AG04449 (cell line): ENCODE results near the gene GALNT18.
"Not testable (repeated sequence)": the region's sequence is repeated elsewhere in the genome, so short reads cannot be mapped to it uniquely, and the experiment has no call there.

ENCODE experiments used
- CTCF ChIA-PET: fragments of 350-600 bp; formaldehyde crosslinking; extraction: SDS; loops from one replicate; lab custom pipeline; 2021; ENCODE audit warnings: antibody characterized with exemption; lab: Yijun Ruan, JAX
- POLR2A ChIA-PET: fragments of 400-600, 350-600 bp; formaldehyde crosslinking; extraction: SDS; loops from one replicate; lab custom pipeline; 2020; ENCODE audit warnings: antibody characterized with exemption, inconsistent platforms; lab: Yijun Ruan, JAX
- DNase-seq: peaks from one replicate; pipeline ENCODE4 v3.0.0-alpha.2; 2010; ENCODE audit warnings: low read depth, low spot score
- H3K4me3 ChIP-seq: 2 replicates; pipeline ENCODE4 v1.5.1; 2011; ENCODE audit warnings: low read depth, mild to moderate bottlenecking, control low read depth, low read length
- TF ChIP-seq, protein P1 (sequence below): IDR thresholded peaks from one replicate; pipeline ENCODE4 v1.5.1; 2011; ENCODE audit warnings: mild to moderate bottlenecking, moderate library complexity, low read length, control low read depth, inconsistent platforms; ENCODE audit not compliant: insufficient read depth; ENCODE audit errors: missing control alignments

The GALNT18 gene

DNA sequence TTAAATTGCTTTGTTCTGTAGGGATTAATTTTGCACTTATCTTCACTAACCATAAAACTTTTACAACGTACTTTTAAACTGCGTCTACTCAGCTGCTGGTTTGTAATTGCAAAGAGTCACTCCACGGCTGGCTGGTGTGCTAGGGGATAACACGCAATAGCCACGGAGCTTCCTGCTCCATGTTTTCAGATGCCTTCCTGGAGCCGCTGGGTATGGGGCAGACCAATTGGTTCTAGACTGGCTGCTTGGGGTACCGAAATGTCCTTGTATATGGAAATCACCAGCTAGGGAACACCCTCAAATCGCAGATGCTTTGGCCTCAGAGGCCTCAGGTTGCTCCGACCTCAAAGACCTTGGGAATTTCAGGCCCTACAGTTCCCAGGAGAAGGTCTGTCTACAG is 265.0 kb downstream of the GALNT18 start:
- TF ChIP-seq, protein P1, sequence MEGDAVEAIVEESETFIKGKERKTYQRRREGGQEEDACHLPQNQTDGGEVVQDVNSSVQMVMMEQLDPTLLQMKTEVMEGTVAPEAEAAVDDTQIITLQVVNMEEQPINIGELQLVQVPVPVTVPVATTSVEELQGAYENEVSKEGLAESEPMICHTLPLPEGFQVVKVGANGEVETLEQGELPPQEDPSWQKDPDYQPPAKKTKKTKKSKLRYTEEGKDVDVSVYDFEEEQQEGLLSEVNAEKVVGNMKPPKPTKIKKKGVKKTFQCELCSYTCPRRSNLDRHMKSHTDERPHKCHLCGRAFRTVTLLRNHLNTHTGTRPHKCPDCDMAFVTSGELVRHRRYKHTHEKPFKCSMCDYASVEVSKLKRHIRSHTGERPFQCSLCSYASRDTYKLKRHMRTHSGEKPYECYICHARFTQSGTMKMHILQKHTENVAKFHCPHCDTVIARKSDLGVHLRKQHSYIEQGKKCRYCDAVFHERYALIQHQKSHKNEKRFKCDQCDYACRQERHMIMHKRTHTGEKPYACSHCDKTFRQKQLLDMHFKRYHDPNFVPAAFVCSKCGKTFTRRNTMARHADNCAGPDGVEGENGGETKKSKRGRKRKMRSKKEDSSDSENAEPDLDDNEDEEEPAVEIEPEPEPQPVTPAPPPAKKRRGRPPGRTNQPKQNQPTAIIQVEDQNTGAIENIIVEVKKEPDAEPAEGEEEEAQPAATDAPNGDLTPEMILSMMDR = no peak
- ChIA-PET CTCF (no interaction called here), POLR2A (no interaction called here)
- DNase-seq = no peak
- no peak overlapping the region for H3K4me3 ChIP-seq

DNA sequence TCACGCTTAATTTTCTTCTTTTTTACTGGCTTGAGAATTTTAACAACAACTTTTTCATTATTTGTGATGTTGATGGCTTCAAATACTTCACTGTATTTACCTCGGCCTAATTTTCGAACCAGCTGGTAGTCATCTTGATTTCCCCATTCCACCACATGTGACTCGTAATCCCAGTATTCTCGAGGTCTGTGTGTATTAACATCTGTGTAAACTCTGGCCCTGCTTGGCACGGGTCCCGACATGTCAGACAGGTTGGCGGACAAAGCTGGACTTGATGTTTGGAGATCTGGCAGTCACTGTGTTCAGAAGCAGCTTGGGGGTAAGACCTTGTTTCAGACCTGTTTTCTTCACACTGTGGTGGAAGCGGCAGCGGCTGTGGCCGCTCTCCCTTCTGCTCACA is 268.9 kb downstream of the GALNT18 start, which contains the start of gene CSNK2A3:
Gene CSNK2A3 (minus strand): TSS at position 373 of the 400 bp plus-strand sequence. CDS start 131 bp downstream, at position 242.
- H3K4me3 ChIP-seq, POLR2A ChIA-PET, DNase-seq, CTCF ChIA-PET: not testable (repeated sequence)

DNA sequence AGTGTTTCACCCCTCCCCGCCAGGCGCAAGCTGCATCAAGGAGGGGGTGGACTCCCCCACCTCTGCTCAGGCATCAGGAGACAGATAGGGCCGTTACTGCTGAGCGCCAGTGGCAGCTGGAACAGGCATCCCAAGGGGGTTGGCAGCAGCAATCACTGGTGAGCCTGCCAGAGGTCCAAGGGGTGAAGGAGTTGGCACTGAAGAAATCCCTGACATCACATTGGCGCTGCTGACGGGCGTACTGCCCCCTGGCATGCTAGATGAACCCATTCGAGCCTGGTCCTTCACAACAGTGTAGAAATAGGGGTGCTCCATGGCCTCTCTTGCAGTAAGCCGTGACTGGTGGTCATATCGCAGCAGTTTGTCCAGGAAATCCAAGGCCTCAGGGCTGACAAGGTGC is 270.0 kb downstream of the GALNT18 start:
- CTCF ChIA-PET, POLR2A ChIA-PET: not testable (repeated sequence)

DNA sequence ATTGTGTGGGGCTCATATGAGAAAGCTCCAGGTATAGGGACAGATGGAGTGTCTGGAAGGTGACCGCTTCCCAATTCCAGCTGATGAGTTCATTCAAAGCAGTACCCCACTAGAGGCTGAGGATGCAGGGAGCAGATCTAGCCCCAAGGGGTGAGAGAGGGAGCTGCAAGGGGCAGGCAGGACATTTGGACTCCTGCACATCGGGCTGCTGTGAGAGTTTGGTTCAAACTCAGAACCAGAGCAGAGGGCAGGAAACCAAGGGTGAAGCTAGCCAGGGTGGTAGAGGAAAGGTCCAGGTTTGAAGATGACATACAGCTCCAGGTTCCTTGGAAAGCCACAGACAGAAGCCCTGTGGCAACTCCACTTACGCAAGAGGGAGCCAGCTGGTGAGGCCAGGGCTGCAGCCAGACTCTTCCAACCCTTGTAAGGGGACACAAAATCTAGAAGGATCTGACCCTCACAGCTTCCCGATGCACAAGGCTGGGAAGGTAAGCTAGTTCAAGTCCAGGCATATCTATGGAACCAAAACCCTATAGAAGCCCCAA is 270.7 kb downstream of the GALNT18 start:
- DNase-seq = no peak
- H3K4me3 ChIP-seq = no peak overlapping the region
- ChIA-PET CTCF (no interaction called here), POLR2A (no interaction called here)
- TF ChIP-seq, protein P1 = no peak

More for the DNA sequence above, 270.0 kb downstream of the GALNT18 start:
- not testable (repeated sequence) for H3K4me3 ChIP-seq, DNase-seq

DNA sequence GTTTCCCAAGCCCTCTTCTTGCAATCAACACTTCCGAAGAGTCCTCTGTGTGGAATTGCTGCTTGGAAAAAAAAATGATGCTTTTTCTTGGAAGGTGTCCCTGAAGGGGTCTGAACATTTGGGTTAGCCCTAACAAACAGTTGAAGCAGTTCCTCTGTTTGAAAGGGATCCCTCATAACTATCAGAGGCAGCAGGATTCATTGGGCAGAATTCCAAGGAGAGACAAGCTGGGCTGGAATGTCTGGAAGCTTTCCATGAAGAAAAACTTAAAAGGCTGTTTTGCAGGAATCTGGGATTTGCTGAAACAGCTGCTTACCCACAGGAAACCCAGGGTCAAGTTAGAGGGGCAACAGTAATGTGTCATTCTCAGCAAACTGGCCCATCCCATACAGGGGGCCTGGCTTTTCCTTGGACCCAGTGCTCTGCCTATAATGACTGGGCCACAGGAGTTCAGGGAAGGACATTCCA is 271.9 kb downstream of the GALNT18 start:
- DNase-seq = peak; percentile 19
- no peak overlapping the region for H3K4me3 ChIP-seq
- TF ChIP-seq, protein P1 = no peak
- ChIA-PET POLR2A (interaction anchor here (0.7 kb wide), 1 partner anchor 58 kb away, joined by 3 read pairs; no protein-coding TSS in a partner anchor), CTCF (no interaction called here)

DNA sequence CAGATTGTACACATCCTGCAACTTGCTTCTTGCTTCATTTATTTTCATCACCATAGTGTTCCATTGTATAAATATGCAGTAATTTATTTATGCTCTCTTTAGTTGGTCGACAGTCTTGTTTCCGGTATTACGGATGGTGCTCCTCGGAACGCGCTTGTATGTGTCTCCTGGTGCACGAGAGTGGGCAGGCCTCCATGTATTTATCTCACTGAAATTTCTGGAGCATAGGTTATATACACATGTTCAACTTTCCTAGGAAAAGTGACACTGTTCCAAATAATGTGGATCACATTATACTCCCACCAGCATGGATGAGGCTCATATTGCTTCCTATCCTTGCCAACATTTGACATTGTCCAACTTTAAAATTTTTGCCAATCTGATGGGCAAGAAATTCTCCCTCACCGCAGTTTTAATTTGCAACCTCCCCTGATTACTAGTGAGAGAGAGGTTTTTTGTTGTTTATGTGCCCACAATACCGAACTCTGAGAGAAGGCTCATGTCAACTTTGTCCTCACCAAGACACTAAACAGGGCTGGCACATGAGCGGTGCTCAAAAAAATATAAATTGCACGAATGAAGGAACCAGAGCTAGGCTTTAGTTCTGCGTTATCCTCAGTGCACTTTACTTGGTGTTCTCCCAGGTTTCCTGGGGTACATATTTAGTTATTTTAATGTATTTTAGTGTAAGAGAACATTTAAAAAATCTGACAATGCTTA is 272.5 kb downstream of the GALNT18 start:
- DNase-seq = no peak
- ChIA-PET POLR2A (no interaction called here), CTCF (no interaction called here)
- TF ChIP-seq, protein P1 = no peak
- no peak overlapping the region for H3K4me3 ChIP-seq

DNA sequence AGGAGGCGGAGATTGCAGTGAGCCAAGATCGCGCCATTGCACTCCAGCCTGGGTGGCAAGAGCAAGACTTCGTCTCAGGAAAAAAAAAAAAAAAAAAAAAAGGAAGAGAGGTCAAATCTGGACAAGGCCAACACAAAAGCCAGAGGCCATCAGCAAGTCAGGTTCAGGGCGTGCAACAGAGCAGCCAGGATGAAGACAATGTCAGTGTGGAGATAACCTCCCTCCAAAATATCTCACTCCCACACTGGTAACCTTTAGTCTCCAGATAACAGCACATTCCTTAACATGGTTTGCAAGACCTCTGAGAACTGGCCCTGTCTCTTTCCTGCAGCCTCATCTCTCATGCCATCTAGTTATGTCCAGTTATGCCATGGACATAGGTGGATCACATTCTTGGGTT is 273.5 kb downstream of the GALNT18 start:
- H3K4me3 ChIP-seq = no peak overlapping the region
- ChIA-PET POLR2A (no interaction called here), CTCF (no interaction called here)
- TF ChIP-seq, protein P1 = no peak
- DNase-seq = no peak
